CD4-positive, alpha-beta memory T cell (primary cell): ENCODE results near the gene RFK. TPM values are rescaled to one million over a fixed set of nuclear protein-coding genes. Genes with fewer than 3 reads are reported as not detected.
A peak's percentile ranks its signal among the peaks of the same experiment; 100 is the strongest.

ENCODE experiments used
- CTCF ChIA-PET: fragments of 350-600 bp; sonication (Branson Sonifier 250); formaldehyde crosslinking; loops from one replicate; lab custom pipeline; 2021; ENCODE audit warnings: inconsistent platforms; ENCODE audit not compliant: partially characterized antibody; lab: Charles Lee
- POLR2A ChIA-PET: fragments of 350-600 bp; sonication (Branson Sonifier 250); formaldehyde crosslinking; loops from one replicate; lab custom pipeline; 2021; ENCODE audit not compliant: partially characterized antibody; lab: Charles Lee
- DNase-seq, 5 donors: peaks; one replicate each; pipeline versions ENCODE4 v3.0.0 to v3.0.0-alpha.2; 2020 to 2022; ENCODE audit warnings: mixed read lengths in 1 of 5
- H3K27ac ChIP-seq: one replicate; pipeline ENCODE4 v1.7.0; 2013; ENCODE audit warnings: low read depth, low read length
- H3K27me3 ChIP-seq: 2 replicates; pipeline ENCODE4 v1.7.0; 2013; ENCODE audit warnings: mild to moderate bottlenecking, low read length, moderate library complexity; ENCODE audit not compliant: insufficient read depth
- H3K36me3 ChIP-seq: 2 replicates; pipeline ENCODE4 v1.7.0; 2013; ENCODE audit warnings: mild to moderate bottlenecking, low read length, moderate library complexity; ENCODE audit not compliant: insufficient read depth
- H3K4me1 ChIP-seq: 2 replicates; pipeline ENCODE4 v1.7.0; 2013; ENCODE audit warnings: mild to moderate bottlenecking, low read length, moderate library complexity; ENCODE audit not compliant: insufficient read depth
- H3K4me3 ChIP-seq, 2 donors: one replicate each; pipeline ENCODE4 v1.7.0; 2013; ENCODE audit warnings: low read length in 2 of 2, mild to moderate bottlenecking in 1 of 2
- H3K9me3 ChIP-seq, 2 donors: one replicate each; pipeline ENCODE4 v1.7.0; 2013; ENCODE audit warnings: low read length in 2 of 2, control low read depth in 1 of 2; ENCODE audit not compliant: control insufficient read depth in 1 of 2
- H3K27ac Mint-ChIP-seq, 7 donors: one replicate each; pipeline ENCODE4 v1.8.0; 2020 to 2021; ENCODE audit warnings: mixed read lengths in 7 of 7, mild to moderate bottlenecking in 6 of 7, inconsistent platforms in 3 of 7, moderate library complexity in 3 of 7
- H3K27me3 Mint-ChIP-seq, 2 donors: one replicate each; pipeline ENCODE4 v1.8.0; 2020 to 2021; ENCODE audit warnings: mixed read lengths in 2 of 2
- H3K36me3 Mint-ChIP-seq, 2 donors: one replicate each; pipeline ENCODE4 v1.8.0; 2020 to 2021; ENCODE audit warnings: mixed read lengths in 2 of 2, inconsistent platforms in 1 of 2, mild to moderate bottlenecking in 1 of 2
- H3K4me1 Mint-ChIP-seq, 4 donors: one replicate each; pipeline ENCODE4 v1.8.0; 2020 to 2021; ENCODE audit warnings: mixed read lengths in 4 of 4, mild to moderate bottlenecking in 1 of 4
- H3K4me3 Mint-ChIP-seq, 8 donors: one replicate each; pipeline ENCODE4 v1.8.0; 2020 to 2021; ENCODE audit warnings: mixed read lengths in 8 of 8, mild to moderate bottlenecking in 7 of 8, moderate library complexity in 6 of 8, inconsistent platforms in 3 of 8
- H3K9me3 Mint-ChIP-seq, 8 donors: one replicate each; pipeline ENCODE4 v1.8.0; 2020 to 2021; ENCODE audit warnings: mixed read lengths in 8 of 8, mild to moderate bottlenecking in 5 of 8, inconsistent platforms in 3 of 8, moderate library complexity in 1 of 8
- intact Hi-C: fragments of 100-400 bp; cut with micrococcal nuclease; formaldehyde crosslinking; loops from one replicate; pipeline ENCODE4 v1.15.1; 2023
- polyA plus RNA-seq, 2 donors: library from polyadenylated mRNA; unstranded; fragments of 300-500 nt; fragmentation: Illumina TruSeq; gene quantifications; one replicate each; pipeline ENCODE4 v1.2.3, GENCODE V29; 2021
- total RNA-seq, 2 experiments: library from RNA; stranded (reverse); gene quantifications; one replicate each; pipeline ENCODE4 v1.2.3, GENCODE V29; 2021

Gene RFK
- total and polyA plus RNA-seq, 4 experiments from 2014 or later, result 13.5 to 42.9 (median 22.6) TPM

- ChIA-PET CTCF (interaction anchor here (0.8 kb wide), 1 partner anchor 29 kb away, joined by 3 read pairs; the partner anchor contains the start of gene RFK), POLR2A (interaction anchor here (1.3 kb wide), 1 partner anchor 29 kb away, joined by 5 read pairs; the partner anchor contains the start of gene RFK)
- H3K27ac ChIP-seq, result no peak overlapping the region
- H3K27ac Mint-ChIP-seq, result peak overlapping the region in 4 of 7 donors; percentile 5 to 81 (median 42)
- no peak overlapping the region for H3K4me3 ChIP-seq
- H3K36me3 Mint-ChIP-seq, result no peaks in the 10 kb centered on the region
- peak in 3 of 5 donors; percentile 21 to 46 (median 39) for DNase-seq
- H3K4me3 Mint-ChIP-seq, result peak overlapping the region in 6 of 8 donors; percentile 3 to 59 (median 26)
- no peaks in the 10 kb centered on the region for H3K9me3 ChIP-seq
- no peaks in the 10 kb centered on the region for H3K27me3 Mint-ChIP-seq
- no peaks in the 10 kb centered on the region for H3K36me3 ChIP-seq
- H3K4me1 Mint-ChIP-seq, result peaks cover 11 to 33% (median 16%) of the 10 kb centered on the region in 4 donors
- intact Hi-C loops, result no loop called here
- H3K9me3 Mint-ChIP-seq, result no peaks in the 10 kb centered on the region
- peaks cover 18% of the 10 kb centered on the region for H3K4me1 ChIP-seq
- H3K27me3 ChIP-seq, result no peaks in the 10 kb centered on the region
Measured at GRCh38 chr9:76423216-76424177, 29.3 kb upstream of the RFK start.

GRCh38 chr9:76419782-76420380 is 25.7 kb upstream of the RFK start:
- Mint-ChIP-seq H3K9me3 (peaks cover 0 to 4% (median 0%) of the 10 kb centered on the region in 8 donors), H3K4me3 (no peak overlapping the region), H3K27ac (no peak overlapping the region), H3K27me3 (no peaks in the 10 kb centered on the region), H3K36me3 (no peaks in the 10 kb centered on the region), H3K4me1 (peaks cover 16 to 59% (median 30%) of the 10 kb centered on the region in 4 donors)
- Histone ChIP-seq H3K27ac (no peak overlapping the region), H3K4me3 (no peak overlapping the region), H3K36me3 (no peaks in the 10 kb centered on the region), H3K4me1 (peaks cover 32% of the 10 kb centered on the region), H3K27me3 (no peaks in the 10 kb centered on the region), H3K9me3 (no peaks in the 10 kb centered on the region)
- ChIA-PET CTCF (interaction anchor here (0.8 to 2.5 kb wide), 8 partner anchors 10 to 273 kb away, joined by 3 to 11 read pairs (median 4); partner anchors contain the start of gene RFK), POLR2A (no interaction called here)
- DNase-seq, result no peak
- intact Hi-C loops, result no loop called here

GRCh38 chr9:76417394-76417793 is 23.2 kb upstream of the RFK start:
- Histone ChIP-seq H3K4me3 (no peak overlapping the region), H3K36me3 (no peaks in the 10 kb centered on the region), H3K4me1 (peaks cover 14% of the 10 kb centered on the region), H3K9me3 (peaks cover 0 to 4% of the 10 kb centered on the region in 2 donors), H3K27me3 (no peaks in the 10 kb centered on the region), H3K27ac (no peak overlapping the region)
- POLR2A ChIA-PET, result interaction anchor here (1.9 kb wide), 1 partner anchor 23 kb away, joined by 6 read pairs; the partner anchor contains the start of gene RFK
- DNase-seq, result no peak
- H3K4me1 Mint-ChIP-seq, result peaks cover 6 to 50% (median 22%) of the 10 kb centered on the region in 4 donors
- no peaks in the 10 kb centered on the region for H3K27me3 Mint-ChIP-seq
- CTCF ChIA-PET, result no interaction called here
- H3K27ac Mint-ChIP-seq, result peak overlapping the region in 1 of 7 donors; percentile 73
- intact Hi-C loops, result no loop called here
- H3K4me3 Mint-ChIP-seq, result peak overlapping the region in 4 of 8 donors; percentile 7 to 22 (median 16)
- peaks cover 0 to 19% (median 12%) of the 10 kb centered on the region in 8 donors for H3K9me3 Mint-ChIP-seq
- H3K36me3 Mint-ChIP-seq, result peaks cover 8 to 9% of the 10 kb centered on the region in 2 donors

- no peak overlapping the region for H3K27ac ChIP-seq
- no peak overlapping the region for H3K4me3 ChIP-seq
- Mint-ChIP-seq H3K27ac (peak overlapping the region in 1 of 7 donors; percentile 21), H3K27me3 (no peaks in the 10 kb centered on the region), H3K9me3 (peaks cover 0 to 19% (median 12%) of the 10 kb centered on the region in 8 donors), H3K36me3 (peaks cover 8 to 9% of the 10 kb centered on the region in 2 donors), H3K4me3 (peak overlapping the region in 1 of 8 donors; percentile 31), H3K4me1 (peaks cover 6 to 50% (median 22%) of the 10 kb centered on the region in 4 donors)
- no peaks in the 10 kb centered on the region for H3K36me3 ChIP-seq
- no peaks in the 10 kb centered on the region for H3K27me3 ChIP-seq
- no peak for DNase-seq
- CTCF ChIA-PET, result no interaction called here
- POLR2A ChIA-PET, result no interaction called here
- peaks cover 14% of the 10 kb centered on the region for H3K4me1 ChIP-seq
- peaks cover 0 to 4% of the 10 kb centered on the region in 2 donors for H3K9me3 ChIP-seq
- intact Hi-C loops, result loop anchor here (2.0 kb wide), 1 partner anchor 21 kb away; the partner anchor contains the start of gene RFK
Measured at GRCh38 chr9:76415731-76416130, 21.5 kb upstream of the RFK start.

- peaks cover 14% of the 10 kb centered on the region for H3K4me1 ChIP-seq
- ChIA-PET POLR2A (no interaction called here), CTCF (no interaction called here)
- Mint-ChIP-seq H3K9me3 (peaks cover 0 to 19% (median 12%) of the 10 kb centered on the region in 8 donors), H3K36me3 (peaks cover 8 to 9% of the 10 kb centered on the region in 2 donors), H3K4me1 (peaks cover 6 to 50% (median 22%) of the 10 kb centered on the region in 4 donors), H3K27ac (no peak overlapping the region), H3K27me3 (no peaks in the 10 kb centered on the region), H3K4me3 (peak overlapping the region in 1 of 8 donors; percentile 48)
- H3K36me3 ChIP-seq, result no peaks in the 10 kb centered on the region
- no peak for DNase-seq
- H3K27ac ChIP-seq, result no peak overlapping the region
- H3K9me3 ChIP-seq, result peaks cover 0 to 4% of the 10 kb centered on the region in 2 donors
- intact Hi-C loops, result loop anchor here (2.0 kb wide), 1 partner anchor 20 kb away; the partner anchor contains the start of gene RFK
- no peak overlapping the region for H3K4me3 ChIP-seq
- H3K27me3 ChIP-seq, result no peaks in the 10 kb centered on the region
Measured at GRCh38 chr9:76415154-76415553, 20.9 kb upstream of the RFK start.

- H3K4me3 Mint-ChIP-seq, result peak overlapping the region in 1 of 8 donors; percentile 48
- H3K27me3 ChIP-seq, result no peaks in the 10 kb centered on the region
- H3K4me3 ChIP-seq, result no peak overlapping the region
- H3K27ac ChIP-seq, result no peak overlapping the region
- H3K27ac Mint-ChIP-seq, result peak overlapping the region in 2 of 7 donors; percentile 17 to 48
- DNase-seq, result no peak
- intact Hi-C loops, result loop anchor here (2.0 kb wide), 1 partner anchor 20 kb away; the partner anchor contains the start of gene RFK
- peaks cover 0 to 19% (median 12%) of the 10 kb centered on the region in 8 donors for H3K9me3 Mint-ChIP-seq
- peaks cover 8 to 9% of the 10 kb centered on the region in 2 donors for H3K36me3 Mint-ChIP-seq
- no peaks in the 10 kb centered on the region for H3K36me3 ChIP-seq
- CTCF ChIA-PET, result no interaction called here
- POLR2A ChIA-PET, result interaction anchor here (0.7 kb wide), 1 partner anchor 237 kb away, joined by 3 read pairs; no protein-coding TSS in a partner anchor
- no peaks in the 10 kb centered on the region for H3K27me3 Mint-ChIP-seq
- H3K9me3 ChIP-seq, result peaks cover 0 to 4% of the 10 kb centered on the region in 2 donors
- H3K4me1 ChIP-seq, result peaks cover 14% of the 10 kb centered on the region
- H3K4me1 Mint-ChIP-seq, result peaks cover 6 to 48% (median 22%) of the 10 kb centered on the region in 4 donors
Measured at GRCh38 chr9:76414661-76415060, 20.4 kb upstream of the RFK start.
